Measurements from ENCODE around the gene PRRG2. TPM values are rescaled to one million over a fixed set of nuclear protein-coding genes. Genes with fewer than 3 reads are reported as not detected.

PRRG2 gene
- total and polyA plus RNA-seq, 9 of the 15 experiments (the other 6 are each of a cell fraction or from before 2014, with no cell fraction given): 0.06 to 1.1 (median 0.33) TPM

DNA sequence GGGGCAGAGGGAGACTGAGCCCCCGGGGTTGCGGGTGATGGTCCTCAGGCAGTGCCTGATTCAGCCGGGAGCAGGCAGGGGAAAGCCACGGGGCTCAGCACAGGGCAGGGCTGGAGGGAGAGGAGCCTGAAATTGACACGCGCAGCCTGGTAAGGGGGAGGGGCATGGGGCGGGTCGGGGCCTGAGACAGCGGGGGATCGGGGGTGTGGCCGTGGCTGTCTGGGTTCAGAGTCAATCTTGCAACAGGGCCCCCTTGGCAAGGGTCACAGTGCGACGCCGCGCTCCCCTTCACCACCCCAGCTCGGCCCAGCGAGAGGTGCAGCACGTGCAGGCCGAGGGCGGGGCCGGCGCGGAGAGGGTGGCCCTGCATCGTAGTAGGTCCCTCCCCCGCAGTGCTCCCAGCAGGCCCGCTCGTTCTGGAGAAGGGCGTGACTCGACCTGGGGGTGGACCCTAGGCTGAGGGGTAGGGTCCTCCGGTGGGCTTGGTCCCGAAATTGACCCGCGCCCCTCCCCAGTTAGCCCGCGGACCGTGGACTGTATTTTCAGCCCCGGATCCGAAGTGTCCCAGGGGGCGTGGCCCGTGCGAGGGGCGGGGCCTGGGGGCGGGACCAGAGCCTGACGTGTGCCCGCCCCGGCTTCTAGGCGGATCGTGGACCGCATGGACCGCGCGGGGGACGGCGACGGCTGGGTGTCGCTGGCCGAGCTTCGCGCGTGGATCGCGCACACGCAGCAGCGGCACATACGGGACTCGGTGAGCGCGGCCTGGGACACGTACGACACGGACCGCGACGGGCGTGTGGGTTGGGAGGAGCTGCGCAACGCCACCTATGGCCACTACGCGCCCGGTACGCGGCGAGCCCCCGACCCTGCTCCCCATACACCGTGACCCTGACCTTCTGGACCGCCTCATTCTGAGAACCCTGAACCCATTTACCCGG is 47.3 kb upstream of the PRRG2 start (continued):
- TF ChIP-seq, protein P1, sequence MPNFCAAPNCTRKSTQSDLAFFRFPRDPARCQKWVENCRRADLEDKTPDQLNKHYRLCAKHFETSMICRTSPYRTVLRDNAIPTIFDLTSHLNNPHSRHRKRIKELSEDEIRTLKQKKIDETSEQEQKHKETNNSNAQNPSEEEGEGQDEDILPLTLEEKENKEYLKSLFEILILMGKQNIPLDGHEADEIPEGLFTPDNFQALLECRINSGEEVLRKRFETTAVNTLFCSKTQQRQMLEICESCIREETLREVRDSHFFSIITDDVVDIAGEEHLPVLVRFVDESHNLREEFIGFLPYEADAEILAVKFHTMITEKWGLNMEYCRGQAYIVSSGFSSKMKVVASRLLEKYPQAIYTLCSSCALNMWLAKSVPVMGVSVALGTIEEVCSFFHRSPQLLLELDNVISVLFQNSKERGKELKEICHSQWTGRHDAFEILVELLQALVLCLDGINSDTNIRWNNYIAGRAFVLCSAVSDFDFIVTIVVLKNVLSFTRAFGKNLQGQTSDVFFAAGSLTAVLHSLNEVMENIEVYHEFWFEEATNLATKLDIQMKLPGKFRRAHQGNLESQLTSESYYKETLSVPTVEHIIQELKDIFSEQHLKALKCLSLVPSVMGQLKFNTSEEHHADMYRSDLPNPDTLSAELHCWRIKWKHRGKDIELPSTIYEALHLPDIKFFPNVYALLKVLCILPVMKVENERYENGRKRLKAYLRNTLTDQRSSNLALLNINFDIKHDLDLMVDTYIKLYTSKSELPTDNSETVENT (CRISPR knock-in tag; IDR thresholded peaks at IDR 0.05): peak; percentile 52; the same call in 1 of the 2 replicates
- peak; percentile 32 for TF ChIP-seq PCBP1 (IDR thresholded peaks at IDR 0.05; ENCODE audit: low read depth, low read length, poor library complexity, severe bottlenecking)
- TF ChIP-seq ZFX (CRISPR knock-in tag; IDR thresholded peaks at IDR 0.05): peak; percentile 67
- 0 out of 2 replicates have a peak, but pooled peaks have one; percentile 28 for TF ChIP-seq TARDBP (IDR thresholded peaks at IDR 0.05)
- no peak for TF ChIP-seq ZNF551 (CRISPR knock-in tag; IDR thresholded peaks at IDR 0.05)
- peak; percentile 43; the same call in 1 of the 2 replicates for TF ChIP-seq ETV5 (CRISPR knock-in tag; IDR thresholded peaks at IDR 0.05; ENCODE audit: low read depth)
- TF ChIP-seq, protein P2, sequence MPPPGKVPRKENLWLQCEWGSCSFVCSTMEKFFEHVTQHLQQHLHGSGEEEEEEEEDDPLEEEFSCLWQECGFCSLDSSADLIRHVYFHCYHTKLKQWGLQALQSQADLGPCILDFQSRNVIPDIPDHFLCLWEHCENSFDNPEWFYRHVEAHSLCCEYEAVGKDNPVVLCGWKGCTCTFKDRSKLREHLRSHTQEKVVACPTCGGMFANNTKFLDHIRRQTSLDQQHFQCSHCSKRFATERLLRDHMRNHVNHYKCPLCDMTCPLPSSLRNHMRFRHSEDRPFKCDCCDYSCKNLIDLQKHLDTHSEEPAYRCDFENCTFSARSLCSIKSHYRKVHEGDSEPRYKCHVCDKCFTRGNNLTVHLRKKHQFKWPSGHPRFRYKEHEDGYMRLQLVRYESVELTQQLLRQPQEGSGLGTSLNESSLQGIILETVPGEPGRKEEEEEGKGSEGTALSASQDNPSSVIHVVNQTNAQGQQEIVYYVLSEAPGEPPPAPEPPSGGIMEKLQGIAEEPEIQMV (tag; conservative IDR thresholded peaks at IDR 0.05; ENCODE audit: low read depth): peak; percentile 92
- no peak for TF ChIP-seq FOS (IDR thresholded peaks at IDR 0.05; ENCODE audit: extremely low read depth, insufficient read length)
- TF ChIP-seq, protein P3, sequence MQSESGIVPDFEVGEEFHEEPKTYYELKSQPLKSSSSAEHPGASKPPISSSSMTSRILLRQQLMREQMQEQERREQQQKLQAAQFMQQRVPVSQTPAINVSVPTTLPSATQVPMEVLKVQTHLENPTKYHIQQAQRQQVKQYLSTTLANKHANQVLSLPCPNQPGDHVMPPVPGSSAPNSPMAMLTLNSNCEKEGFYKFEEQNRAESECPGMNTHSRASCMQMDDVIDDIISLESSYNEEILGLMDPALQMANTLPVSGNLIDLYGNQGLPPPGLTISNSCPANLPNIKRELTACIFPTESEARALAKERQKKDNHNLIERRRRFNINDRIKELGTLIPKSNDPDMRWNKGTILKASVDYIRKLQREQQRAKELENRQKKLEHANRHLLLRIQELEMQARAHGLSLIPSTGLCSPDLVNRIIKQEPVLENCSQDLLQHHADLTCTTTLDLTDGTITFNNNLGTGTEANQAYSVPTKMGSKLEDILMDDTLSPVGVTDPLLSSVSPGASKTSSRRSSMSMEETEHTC (IDR thresholded peaks at IDR 0.05): 0 out of 2 replicates have a peak, but pooled peaks have one; percentile 13
- peak; percentile 70; the same call in 1 of the 2 replicates for TF ChIP-seq KLF13 (tag; IDR thresholded peaks at IDR 0.05; ENCODE audit: borderline replicate concordance, low read depth)
- TF ChIP-seq FOXP1 (CRISPR knock-in tag; IDR thresholded peaks at IDR 0.05): peak; percentile 67
- TF ChIP-seq, protein P4, sequence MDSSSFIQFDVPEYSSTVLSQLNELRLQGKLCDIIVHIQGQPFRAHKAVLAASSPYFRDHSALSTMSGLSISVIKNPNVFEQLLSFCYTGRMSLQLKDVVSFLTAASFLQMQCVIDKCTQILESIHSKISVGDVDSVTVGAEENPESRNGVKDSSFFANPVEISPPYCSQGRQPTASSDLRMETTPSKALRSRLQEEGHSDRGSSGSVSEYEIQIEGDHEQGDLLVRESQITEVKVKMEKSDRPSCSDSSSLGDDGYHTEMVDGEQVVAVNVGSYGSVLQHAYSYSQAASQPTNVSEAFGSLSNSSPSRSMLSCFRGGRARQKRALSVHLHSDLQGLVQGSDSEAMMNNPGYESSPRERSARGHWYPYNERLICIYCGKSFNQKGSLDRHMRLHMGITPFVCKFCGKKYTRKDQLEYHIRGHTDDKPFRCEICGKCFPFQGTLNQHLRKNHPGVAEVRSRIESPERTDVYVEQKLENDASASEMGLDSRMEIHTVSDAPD (CRISPR knock-in tag; IDR thresholded peaks at IDR 0.05): no peak
- TF ChIP-seq KAT2B (IDR thresholded peaks at IDR 0.05; ENCODE audit: low read depth, low read length): no peak
- TF ChIP-seq, protein P5, sequence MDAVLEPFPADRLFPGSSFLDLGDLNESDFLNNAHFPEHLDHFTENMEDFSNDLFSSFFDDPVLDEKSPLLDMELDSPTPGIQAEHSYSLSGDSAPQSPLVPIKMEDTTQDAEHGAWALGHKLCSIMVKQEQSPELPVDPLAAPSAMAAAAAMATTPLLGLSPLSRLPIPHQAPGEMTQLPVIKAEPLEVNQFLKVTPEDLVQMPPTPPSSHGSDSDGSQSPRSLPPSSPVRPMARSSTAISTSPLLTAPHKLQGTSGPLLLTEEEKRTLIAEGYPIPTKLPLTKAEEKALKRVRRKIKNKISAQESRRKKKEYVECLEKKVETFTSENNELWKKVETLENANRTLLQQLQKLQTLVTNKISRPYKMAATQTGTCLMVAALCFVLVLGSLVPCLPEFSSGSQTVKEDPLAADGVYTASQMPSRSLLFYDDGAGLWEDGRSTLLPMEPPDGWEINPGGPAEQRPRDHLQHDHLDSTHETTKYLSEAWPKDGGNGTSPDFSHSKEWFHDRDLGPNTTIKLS (IDR thresholded peaks at IDR 0.05; ENCODE audit: borderline replicate concordance, low read depth): peak; percentile 38; the same call in 1 of the 2 replicates
- TF ChIP-seq, protein P6, sequence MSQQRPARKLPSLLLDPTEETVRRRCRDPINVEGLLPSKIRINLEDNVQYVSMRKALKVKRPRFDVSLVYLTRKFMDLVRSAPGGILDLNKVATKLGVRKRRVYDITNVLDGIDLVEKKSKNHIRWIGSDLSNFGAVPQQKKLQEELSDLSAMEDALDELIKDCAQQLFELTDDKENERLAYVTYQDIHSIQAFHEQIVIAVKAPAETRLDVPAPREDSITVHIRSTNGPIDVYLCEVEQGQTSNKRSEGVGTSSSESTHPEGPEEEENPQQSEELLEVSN (IDR thresholded peaks at IDR 0.05; ENCODE audit: borderline replicate concordance in 1 of 2, extremely low read depth in 1 of 2, insufficient read depth in 1 of 2, insufficient read length in 1 of 2, low read depth in 1 of 2, low read length in 1 of 2, poor library complexity in 1 of 2, severe bottlenecking in 1 of 2): peak; percentile 82 to 83
